Germinal center (tissue), 1 donor: ENCODE results near the gene JMJD8.
A peak's percentile ranks its signal among the peaks of the same experiment; 100 is the strongest.
"Not testable (repeated sequence)": the region's sequence is repeated elsewhere in the genome, so short reads cannot be mapped to it uniquely, and the experiment has no call there.

Experiments
- DNase-seq: peaks from one replicate; pipeline ENCODE4 v3.0.0; 2012; ENCODE audit warnings: mixed read lengths, low spot score

Gene JMJD8

DNA sequence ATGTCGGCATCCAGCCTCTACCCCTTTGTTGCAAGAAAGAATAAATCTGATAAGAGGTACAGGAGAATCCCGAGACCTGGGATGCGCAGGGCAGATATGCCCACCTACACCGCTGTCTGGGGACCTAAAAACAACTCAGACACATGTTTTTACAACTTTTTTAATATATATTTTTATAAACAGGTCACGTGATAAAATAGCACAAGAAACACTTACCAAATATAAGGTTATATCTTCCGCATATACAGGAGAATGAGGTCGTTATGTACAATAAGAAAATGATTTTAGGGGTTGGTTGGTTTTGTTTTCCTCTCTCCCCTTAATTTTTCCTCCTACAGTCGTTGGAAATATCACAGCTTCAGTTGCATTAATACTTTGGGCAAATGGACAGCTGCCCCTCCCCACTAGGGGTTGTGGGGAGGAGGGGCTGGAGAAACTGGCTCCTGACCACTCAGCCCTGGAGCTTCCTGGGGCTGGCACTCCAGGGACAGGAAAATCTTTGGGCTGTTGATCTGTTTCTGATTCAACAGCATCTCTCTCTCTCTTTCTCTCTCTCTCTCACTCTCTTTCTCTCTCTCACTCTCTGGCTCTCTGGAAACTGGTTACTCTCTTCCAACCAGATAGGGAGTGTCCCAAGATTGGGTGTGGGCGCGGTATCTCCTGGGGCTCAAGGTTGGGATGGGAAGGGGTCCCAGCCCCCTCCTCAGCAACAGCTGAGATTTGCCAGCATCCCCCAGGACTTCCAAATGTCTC, 8.4 kb upstream of the JMJD8 start:
- DNase-seq = no peak

DNA sequence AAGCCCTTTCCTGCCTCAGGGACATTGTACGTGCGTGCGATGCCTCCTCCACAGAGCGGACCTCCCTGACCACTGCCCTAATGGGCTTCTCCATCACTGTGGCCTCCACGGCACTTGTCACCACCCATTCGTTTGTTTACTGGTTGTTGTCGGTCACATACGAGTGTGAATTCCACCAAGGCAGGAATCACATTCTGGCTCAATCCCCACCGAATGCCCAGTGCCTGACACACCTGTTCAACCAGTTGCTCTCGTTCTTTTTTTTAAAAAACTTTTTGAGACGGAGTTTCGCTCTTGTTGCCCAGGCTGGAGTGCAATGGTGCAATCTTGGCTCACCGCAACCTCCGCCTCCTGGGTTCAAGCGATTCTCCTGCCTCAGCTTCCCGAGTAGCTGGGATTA, 7.1 kb upstream of the JMJD8 start:
- DNase-seq = not testable (repeated sequence)

DNA sequence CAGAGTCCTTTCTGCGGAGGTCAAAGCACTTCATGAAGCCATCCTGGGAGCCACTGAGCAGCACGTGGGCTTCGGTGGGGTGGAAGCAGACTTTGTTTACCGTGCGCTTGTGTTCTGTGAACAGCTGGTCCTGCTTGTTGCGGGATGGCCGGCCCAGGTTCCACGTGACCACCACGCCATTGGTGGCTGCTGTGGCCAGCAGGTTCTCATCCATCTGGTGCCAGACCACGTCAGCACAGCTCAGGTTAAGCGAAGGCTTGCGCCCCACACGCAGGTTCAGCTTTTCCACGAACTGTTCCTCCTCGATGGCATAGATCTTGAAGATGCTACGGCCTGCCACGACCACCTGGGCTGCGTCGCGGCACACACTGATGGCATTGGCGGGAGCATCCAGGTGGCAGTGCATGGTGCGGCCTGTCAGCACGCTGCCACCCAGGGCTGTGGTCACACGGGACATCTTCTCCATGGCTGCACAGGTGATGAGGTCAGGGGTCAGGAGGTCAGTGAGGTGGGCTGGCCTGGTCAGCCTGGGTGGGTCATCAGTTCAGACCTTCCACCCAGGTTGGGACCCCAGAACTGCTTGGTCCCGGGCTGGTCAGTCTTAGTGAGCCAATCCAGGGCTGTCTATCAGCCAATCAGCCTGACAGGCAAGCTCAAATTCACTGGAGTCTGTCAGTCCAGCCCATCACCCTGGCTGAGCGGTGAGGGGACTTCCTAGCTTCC, 5.2 kb upstream of the JMJD8 start:
- DNase-seq = no peak

DNA sequence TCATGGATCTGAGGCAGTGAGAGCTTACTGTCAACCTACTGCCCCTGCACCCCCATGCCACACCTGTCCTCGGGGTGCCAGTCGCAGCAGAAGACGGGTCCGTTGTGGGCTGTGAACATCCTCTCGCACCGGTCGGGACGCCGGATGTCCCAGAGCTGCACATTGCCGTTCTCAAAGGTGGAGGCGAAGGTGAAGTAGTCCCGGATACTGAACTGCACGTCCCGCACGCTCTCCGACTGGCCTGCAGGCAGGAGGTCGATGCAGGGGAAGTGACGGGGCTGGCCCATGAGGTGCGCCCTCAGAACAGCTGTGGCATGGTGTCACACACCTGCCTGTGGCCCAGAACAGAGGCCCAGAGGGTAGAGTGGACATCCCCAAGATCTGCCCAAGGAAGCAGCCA, 3.4 kb upstream of the JMJD8 start:
- DNase-seq = no peak

DNA sequence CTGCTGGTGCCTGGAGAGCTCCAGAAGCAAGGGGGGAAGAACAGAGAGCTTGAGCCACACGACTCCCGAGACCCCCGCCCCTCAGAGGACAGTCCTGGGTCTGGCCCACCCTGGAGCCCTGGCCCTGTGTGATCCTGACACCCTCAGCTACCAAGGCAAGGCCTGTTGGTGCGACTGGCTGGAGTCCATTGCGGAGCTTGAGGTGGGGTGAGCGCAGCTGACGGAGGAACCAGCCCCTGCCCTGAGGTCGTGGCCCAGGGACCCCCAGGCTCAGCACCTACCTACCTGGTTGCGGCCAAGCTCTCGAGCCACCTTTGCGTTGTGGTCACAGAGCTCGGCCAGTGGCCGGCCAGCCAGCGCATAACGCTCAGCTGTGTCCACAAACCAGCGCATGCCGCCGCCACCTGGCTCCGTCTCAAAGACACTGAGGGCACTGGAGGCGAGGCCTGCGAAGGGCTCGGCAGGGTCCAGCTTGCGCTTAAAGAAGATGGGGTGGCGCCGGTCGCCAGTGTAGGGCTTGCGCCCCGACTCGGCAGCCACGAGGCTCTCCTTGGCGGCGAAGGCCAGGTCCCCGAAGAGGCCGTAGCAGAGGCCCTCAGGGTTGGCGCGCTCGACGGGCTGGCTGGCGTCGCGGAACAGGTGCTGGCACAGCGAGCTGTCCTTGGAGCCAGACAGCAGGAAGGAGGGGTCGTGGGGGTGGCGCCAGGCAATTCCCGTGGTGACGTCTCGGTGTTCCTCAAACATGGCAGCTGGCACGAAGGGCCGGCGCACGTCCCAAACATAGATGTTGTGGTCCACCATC, 2.5 kb upstream of the JMJD8 start:
- no peak for DNase-seq

DNA sequence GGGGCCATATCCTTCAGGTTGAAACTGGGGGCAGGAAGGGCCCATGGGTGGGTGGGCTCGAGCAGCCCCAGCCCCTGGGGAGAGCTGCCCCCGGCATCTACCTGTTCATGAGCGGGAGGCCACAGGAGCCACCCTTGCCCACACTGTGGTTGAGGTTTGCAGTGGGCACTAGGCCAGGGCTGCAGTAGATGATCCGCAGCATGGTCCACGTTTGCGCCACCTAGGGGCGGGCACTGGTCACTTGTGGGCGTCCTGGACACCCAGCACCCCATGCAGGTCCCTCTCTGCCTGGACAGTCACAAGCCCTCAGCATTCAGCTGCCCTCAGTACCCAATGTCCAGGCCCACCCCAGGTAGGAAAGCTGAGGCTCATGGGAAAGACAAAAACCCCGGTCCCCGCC, 1.8 kb upstream of the JMJD8 start:
- DNase-seq = no peak

DNA sequence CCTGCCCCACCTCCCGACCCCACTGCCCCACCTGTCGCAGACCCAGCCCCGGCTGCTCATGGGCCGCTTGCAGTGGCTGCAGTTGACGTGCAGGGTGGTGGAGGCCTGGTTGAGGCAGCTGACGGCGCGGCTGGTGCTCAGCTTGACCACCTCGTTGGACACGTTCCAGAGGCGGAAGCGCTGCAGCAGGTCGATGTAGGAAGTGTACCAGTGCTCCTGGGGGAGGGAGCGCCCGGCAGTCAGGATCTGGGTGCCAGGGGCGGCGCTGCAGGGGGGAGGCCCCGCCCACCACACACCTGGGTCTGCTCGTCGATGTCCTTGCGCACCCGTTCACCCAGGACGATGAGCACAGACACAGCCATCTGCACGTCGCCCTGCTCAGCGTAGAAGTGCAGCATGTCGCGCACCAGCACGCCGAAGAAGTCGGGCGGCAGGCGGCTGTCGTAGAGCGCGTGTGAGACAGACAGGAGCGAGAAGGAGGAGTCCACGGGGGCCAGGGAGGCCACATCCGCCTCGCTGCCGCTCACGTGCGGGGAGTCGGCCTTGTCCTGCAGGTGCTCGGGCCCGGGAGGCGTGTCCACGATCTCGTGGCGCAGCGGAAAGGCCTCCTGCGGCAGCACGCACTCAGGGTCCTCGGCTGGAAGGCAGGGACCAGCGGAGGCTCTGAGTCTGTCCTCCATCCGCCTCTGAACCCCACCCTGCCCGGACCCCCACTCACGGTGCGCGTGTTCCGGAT, 995 bp upstream of the JMJD8 start:
- DNase-seq = no peak

DNA sequence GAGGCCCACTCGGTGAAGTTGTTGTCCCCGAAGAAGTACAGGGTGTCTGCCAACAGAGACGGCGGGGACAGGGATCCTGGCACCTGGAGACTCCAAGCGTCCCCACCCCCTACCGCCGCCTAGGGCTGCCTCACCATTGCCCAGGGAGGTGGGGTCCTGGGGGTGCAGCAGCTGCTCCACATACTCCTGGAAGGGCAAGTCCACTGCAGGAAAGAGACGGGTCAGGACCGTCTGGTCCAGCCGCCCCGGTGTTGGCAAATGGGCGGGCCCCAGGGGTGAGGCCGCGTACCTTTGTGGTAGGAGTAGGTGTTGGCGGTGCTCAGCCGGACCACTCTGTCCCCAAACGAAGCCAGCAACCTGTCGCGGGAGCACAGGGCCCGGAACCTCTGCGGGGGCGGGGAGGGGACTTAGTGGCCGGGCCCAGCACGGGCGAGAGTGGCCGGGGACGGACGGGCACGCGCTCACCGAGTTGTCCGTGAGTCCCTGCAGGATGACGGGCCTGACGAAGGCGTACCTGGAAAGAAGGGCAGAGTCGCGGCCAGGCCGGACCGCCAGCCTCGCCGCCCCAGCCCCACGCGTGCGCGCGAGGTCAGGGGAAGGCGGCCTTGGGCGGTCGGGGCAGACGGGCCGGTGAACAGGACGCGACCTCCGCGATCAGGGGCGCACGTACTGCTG, 601 bp downstream of the JMJD8 start:
- no peak for DNase-seq

DNA sequence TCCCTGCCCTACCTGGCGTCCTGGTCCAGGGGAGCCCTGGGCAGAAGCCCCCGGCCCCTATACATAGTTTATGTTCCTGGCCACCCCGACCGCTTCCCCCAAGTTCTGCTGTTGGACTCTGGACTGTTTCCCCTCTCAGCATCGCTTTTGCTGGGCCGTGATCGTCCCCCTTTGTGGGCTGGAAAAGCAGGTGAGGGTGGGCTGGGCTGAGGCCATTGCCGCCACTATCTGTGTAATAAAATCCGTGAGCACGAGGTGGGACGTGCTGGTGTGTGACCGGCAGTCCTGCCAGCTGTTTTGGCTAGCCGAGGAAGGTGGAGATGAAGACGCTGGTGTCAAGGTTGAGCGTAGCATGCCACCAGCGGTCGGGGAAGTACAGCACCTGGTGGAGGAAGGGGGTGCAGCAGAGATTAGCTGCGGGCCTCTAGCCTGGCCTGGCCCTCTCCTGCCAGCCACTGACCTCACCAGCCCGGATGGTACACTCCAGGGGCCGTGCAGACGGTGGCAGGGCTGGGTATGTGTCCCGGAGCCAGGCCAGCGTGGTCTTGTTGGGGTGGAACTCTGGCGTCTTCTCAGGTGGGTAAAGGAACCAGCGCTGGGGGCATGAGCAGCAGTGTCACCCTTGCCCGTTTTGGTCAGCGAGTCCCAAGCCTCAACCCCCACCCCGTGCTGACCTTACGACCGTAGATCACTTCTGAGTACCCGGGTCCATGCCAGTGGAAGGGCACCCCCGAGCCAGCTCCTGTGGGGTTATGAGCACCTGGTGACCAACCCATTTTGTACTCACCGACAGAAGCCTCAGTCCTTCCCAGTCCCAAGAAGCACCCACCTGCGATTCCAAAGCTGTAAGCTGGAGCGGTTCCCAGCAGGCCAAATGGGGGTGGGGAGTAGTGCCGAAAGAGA, 1.4 kb downstream of the JMJD8 start:
- DNase-seq = no peak

DNA sequence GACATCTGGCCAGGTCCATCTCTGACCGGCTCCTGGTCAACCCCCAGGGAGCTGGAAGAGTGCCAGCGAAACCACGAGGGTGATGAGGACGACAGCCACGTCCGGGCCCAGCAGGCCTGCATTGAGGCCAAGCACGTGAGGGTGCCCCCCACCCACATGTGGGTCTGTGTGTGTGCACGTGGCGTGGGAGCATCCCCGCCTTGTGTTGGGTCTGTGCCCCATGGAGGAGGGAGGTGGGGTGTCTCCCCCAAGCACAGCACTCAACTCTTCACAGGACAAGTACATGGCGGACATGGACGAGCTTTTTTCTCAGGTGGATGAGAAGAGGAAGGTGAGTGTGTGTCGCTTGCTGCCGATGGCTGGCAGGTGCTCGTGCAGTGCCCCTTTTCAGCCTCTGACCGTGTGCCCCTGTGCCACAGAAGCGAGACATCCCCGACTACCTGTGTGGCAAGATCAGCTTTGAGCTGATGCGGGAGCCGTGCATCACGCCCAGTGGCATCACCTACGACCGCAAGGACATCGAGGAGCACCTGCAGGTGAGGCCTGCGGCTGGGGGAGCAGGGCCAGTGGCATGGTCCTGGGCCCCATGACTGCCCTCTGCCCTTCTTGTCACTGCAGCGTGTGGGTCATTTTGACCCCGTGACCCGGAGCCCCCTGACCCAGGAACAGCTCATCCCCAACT, 2.2 kb downstream of the JMJD8 start:
- DNase-seq = no peak

DNA sequence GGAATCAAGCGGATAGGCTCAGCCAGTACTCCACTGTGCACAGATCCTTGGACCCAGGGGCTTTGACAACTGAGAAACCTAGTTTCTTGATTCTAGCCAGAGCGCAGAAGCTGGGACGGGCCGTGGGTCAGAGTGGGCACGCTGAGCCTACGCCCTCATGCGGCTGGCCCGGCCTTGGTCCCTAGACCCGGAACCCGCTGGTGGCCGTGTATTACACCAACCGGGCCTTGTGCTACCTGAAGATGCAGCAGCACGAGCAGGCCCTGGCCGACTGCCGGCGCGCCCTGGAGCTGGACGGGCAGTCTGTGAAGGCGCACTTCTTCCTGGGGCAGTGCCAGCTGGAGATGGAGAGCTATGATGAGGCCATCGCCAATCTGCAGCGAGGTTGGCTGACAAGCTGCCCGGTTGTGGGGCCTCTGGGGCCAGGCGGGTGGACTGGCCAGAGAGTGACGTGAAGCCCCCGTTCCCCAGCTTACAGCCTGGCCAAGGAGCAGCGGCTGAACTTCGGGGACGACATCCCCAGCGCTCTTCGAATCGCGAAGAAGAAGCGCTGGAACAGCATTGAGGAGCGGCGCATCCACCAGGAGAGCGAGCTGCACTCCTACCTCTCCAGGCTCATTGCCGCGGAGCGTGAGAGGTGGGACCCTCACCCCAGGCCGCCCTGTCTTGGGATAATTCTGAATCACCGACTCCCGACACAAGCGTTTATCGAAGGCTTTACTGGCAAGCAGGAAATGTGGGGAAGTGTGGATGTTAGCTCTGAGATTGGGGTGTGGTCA, 3.0 kb downstream of the JMJD8 start:
- DNase-seq = no peak

DNA sequence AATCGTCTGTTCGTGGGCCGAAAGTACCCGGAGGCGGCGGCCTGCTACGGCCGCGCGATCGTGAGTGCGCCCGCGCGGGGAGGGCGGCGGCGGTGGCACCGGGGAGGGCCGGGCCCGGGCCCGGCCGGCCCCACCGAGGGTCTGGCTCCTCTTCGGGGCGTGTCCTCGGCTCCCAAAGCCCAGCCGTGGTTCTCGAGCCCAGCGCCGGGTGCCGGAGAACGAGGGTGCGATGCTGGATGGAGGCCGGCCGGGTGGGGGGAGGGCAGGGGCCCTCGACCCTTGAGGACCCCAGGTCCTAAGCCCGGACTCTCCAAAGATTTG, 3.5 kb downstream of the JMJD8 start:
- no peak for DNase-seq

DNA sequence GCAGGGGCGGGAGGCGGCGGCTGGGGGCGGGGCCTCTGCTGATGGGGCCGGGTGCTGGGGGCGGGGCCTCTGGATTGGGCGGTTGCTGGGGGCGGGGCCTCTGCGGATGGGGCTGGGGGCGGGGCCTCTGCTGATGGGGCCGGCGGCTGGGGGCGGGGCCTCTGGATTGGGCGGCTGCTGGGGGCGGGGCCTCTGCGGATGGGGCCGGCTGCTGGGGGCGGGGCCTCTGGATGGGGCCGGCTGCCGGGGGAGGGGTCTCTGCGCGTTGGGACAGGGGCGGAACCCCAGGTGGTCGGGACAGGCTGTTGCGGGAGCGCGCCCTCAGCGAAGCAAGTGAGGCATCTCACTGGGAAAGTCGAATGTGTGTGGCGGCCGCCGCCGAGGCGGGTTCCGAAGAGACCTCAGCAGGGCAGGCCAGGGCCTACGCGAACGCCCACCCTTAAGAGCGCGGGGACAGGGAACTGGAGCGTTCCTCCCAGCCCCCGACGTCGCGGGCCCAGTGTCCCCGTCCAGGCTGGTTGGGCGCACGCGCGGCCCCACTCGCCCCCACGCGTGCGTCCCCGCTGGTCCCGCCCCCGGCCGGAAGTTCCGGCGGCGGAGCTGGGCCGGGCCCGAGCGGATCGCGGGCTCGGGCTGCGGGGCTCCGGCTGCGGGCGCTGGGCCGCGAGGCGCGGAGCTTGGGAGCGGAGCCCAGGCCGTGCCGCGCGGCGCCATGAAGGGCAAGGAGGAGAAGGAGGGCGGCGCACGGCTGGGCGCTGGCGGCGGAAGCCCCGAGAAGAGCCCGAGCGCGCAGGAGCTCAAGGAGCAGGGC, 4.1 kb downstream of the JMJD8 start, which contains the start of gene STUB1:
STUB1 (plus strand) TSS at position 597 of the 811 bp plus-strand sequence; CDS start at position 713, 116 bp downstream.
- peak; percentile 84 for DNase-seq

DNA sequence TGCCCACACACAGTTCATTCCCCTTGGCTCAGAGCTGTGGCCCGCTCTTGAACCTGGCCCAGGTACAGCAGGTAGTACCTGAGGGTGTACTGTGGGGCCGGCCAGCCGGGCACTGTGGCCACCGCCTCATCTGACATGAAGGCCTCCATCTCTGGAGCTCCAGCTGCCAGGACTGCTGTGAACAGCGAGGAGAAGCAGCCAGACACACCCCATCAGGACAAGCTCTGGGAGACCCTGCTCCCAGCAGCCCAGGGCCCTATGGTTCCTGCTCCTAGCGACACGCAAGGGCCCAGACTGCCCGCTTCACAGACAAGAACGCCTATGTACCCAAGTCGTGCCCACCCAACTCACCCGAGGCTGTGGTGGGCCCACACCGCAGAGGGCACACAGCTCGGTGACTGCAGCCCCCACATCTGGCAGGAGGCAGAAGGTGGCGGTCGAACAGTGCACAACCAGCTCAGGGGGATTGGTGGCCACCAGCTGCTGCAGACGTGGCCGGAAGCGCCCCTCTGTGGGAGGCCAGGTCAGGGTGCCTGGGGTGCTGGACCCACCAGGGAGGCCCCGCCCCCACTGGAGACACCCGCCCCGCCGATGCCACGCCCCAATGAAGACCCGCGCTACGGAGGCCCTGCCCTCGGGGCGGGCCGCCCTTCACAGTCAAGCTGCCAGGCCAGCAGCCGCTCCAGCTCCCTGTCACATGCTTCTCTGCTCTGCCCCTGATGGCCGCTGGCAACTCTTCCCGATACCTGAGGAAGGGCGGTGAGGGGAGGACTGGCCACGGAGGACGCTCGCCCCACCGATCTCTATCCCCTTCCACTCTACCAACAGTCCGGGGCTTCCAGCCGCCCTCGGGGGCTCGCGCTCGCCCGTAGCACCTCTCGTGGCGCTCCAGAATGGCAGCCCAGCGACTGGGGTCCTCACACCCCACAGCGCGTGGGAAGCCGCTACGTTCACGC, 5.0 kb downstream of the JMJD8 start:
- no peak for DNase-seq

DNA sequence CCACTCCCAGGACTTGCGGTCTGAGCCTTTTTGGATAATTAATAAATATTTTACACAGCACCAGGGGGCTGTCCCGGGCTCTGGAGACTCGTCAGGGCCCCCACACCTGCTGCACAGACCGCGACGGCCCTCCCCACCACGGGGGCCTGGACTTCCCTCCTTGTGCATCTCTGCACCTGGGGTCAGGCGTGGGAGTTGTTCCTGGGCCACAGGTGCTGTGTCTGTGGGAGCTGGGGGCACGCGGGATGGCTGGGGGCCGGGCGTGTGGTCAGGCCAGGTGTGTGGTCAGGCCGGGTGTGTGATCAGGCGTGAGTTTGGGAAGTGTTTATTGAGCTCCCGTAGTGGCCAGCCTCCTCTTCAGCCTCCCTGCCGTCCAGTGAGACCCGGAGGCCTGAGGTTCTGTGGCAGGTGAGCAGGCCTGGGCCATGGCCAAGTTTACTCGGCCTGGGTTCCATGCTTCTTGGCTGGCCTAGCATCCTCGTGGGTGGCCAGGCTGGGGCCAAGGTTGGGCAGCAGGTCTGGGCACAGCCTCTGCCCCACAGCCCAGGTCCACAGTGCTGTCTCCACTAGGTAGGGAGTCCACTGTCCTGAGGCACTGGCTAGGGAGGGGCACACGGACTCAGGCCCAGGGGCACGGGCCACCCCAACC, 5.8 kb downstream of the JMJD8 start:
- DNase-seq = no peak

DNA sequence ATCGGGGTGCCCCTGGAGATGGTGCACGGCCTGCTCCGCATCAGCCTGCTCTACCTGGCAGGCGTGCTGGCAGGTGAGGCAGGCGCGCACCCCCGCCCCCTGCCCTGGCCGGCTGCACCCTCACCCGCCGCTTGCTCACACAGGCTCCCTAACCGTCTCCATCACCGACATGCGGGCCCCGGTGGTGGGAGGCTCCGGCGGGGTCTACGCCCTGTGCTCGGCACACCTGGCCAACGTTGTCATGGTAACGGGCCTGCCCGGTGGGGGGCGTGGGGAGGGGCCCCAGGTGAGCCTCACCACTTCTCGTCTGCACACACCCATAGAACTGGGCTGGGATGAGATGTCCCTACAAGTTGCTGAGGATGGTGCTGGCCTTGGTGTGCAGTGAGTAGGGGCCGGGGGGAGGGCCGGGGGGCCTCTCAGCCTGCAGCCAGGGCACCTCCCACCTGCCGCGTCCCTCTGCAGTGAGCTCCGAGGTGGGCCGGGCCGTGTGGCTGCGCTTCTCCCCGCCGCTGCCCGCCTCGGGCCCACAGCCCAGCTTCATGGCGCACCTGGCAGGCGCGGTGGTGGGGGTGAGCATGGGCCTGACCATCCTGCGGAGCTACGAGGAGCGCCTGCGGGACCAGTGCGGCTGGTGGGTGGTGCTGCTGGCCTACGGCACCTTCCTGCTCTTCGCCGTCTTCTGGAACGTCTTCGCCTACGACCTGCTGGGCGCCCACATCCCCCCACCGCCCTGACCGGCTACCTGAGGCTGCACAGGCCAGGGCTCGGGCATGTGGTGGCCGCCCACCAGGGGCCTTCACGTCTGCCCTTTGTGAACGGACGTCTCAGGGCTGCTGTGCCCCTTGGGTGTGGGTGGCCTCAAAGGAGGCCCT, 6.6 kb downstream of the JMJD8 start:
- DNase-seq = no peak
